ELR (cell line): ENCODE results near the gene SLIT3.

Experiments used
- DNase-seq: peaks from one replicate; pipeline ENCODE4 v3.0.0-alpha.2; 2015; ENCODE audit warnings: low read depth

The SLIT3 gene

DNA sequence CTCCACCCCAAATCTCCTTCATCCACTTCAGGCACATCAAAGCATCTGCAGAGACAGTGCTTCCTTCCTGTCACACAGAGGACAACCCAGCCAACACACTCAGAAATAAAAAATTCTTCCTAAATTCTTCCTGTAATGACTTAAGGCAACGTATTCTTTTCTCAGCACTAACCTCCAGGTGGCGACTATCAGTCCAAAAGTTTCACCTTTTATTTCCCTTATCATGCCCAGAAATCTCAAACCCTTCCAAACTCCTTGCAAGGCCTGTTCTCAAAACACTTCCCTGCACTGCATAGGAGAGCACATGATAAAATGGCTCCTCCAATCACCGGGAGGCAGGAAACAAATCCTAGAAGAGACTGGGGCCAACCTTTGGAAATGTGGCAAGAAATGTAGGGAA lies 35.1 kb downstream of the SLIT3 start:
- DNase-seq = peak; percentile 52

DNA sequence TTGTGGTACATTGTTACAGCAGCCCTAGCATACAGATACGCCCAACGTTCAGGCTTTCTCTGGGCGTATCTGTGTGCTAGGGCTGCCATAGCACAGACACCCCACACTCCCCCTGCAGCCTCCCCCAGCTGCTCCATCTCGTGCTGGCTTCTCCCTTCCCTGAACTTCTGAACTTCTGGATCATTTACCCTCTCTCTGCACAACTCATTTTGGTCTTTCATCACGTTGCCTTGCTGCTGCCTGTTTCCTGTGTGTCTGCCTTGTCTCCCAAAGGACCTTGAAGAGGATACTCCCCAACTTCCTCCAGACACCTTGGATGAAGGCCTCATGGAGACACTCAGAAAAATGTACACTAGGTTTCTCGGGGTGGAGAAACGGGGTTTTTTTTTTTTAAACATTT lies 37.3 kb downstream of the SLIT3 start:
- DNase-seq = no peak

DNA sequence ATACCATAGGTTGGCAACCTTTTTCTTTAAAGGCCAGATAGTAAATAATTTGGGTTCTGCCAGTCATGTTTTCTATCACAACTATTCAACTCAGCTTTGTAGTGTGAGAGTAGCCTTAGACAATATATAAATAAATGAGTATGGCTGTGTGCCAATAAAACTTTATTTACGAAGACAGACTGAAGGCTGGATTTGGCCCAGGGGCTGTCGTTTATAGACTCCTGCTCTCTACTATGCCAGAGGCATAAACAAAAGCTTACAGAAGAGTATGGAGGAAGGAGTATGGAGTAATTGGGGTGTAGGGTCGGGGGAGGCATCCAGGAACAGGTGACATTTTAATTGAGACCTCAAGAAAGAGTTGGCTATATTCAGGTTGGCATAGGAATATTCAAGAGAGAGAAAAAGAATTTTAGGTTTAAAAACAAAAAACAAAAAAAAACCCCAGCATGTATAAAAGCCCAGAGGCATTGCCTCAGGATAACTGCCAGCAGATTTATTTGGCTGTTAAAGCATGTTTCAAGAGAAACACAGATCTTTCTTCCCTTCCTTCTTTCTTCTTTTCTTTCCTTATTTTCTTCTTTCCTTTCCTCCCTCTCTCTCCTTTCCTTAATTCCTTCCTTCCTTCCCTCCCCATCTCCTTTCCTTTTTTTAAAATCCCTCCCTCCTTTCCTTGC lies 39.9 kb downstream of the SLIT3 start:
- DNase-seq = no peak

DNA sequence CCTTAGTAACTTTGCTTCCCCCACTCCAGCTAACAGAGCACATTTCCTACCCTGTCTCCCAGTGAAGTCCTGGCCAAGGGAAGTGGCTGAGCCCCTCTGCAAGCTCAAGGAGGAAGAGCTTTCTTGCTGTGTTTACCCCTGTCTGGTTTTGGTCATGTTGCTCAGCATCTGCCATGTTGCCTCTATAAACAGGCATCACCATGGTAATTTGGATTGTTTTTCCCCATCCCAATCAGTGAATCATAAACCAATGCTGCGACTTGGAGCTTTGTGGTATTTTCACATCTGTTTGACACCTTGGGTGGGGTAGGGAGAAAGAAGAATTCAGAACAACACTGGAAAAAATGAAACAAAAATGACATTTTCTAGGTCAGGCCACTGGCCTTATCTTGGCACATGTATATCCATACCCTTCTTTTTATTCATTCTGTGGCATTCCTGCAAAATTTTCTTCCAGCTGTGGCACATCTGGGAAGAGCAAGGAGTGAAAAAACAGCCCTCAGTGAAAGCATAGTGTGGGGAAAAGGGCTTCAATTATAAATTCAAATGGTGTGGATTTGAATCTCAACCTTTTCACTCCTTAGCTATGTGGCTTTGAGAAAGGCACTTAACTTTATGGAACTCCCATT lies 42.5 kb downstream of the SLIT3 start:
- DNase-seq = no peak

DNA sequence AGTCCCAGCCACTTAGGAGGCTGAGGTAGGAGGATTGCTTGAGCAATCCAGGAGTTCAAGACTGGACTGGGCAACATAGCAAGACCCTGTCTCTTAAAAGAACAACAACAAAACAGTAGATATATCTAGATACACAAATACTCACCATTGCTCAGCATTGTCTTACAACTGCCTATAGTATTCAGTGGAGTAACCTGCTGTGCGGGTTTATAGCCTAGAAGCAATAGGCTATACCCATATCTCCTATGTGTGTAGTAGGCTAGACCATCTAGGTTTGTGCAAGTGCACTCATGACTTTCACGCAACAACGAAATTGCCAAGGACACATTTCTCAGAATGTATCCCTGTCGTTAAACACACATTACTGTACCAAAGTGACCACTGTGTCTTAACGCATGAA lies 44.7 kb downstream of the SLIT3 start:
- DNase-seq = no peak

DNA sequence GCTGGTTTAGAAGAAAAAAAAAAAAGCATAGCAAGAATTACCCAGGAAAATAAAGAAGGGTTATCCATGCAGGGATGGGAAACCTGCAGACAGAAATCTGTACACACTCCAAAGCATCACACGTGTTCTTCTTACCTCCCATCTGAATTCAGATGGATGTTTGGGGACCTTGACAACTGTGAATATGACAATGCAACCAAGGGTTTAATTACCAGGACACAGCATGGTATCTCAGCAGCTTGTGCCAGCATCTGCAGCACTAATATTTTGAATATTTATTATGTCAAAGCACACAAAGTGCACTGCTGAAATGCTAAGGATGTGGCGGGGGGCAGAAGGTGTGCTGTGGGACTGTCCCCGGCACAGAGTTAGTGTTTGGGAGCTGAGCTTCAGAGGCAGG lies 47.9 kb downstream of the SLIT3 start:
- DNase-seq = no peak

DNA sequence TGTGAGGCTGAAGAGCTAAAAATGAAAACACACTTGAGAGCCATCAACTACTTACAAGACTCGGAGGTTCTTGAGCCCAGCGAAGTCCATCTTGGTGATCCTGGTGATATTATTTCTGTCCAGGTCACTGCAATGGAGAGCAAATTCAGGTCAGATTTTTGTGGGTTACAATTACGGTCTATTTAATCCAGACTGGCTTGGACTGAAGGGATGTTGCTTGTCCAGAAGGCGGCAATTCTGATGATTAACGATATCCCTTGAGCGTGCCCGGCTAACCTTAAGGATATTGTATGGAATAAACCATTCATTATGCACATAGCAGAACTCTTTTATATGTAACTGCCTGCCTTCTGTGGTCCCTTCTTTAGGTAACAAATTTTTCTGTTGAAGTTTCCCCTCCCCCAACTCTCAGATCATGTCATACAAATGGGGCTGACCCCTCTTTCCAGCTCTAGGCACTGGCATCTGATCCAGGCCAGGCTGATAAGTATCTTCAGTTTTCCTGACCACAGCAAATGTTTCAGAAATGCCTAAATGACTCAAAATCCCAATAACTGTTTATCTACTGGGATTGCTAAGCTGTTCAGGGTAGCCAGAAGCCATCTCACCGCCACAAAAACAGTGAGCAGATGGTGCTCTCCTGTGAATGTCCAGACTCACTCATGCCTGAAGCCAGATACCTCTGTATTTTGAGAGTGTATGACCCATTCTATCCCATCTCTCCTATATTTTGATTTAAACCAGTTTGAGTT lies 49.4 kb downstream of the SLIT3 start:
- DNase-seq = no peak

DNA sequence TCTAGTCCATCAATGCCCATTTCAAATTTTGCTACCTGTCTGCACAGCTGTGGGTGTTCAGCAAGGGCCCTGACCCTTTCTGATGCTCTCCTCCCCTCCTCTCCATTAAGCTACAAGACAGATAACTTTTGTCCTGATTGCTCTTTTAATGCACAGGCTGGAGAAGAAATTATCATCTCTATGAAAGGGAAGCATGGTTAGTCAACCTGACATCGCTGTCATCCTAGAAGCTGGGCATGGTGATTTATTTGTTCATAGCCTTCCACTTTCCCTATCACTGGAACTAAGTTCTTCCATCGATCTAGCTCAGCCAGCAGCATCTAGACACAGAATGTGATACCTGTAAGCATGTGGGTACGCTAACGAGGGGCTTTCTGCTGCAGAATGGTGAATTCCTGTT lies 50.1 kb downstream of the SLIT3 start:
- DNase-seq = no peak

DNA sequence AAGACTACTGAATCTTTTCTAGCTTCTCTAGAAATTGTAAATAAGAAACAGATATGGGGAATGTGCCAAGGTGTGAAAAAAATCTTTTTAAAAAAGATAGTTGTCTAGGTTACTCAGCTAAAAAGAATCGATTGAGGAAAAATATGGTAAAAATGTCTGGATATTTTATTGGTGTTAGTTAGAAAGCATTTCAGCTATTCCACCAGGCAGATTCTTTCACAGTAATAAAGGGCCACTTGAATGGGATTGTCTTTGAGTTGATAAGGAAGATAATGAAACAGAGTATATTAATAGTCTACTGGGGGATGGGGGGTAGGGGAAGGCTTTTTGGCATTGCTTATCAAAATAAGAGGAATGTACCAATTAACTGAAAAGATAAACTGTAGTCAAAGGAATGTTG lies 51.9 kb downstream of the SLIT3 start:
- DNase-seq = no peak

DNA sequence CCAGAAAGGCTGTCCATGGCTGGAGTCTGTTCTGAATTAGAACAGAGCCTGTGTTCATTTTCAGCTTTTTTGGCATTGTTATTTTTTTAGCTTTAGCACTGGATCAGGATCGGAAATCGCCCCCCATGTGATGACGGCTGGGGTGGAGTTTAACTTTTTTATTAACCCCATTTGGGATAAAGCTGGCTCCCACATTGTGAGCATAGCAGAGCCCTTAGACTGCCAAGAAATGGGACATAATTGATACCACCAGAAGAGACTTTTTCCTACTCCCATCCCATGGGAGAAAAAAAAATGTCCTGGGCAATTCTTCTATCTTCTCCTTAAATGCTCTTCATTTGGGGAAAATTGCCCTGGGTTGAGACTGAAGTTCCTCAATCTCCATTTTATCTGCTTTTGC lies 52.4 kb downstream of the SLIT3 start:
- no peak for DNase-seq

DNA sequence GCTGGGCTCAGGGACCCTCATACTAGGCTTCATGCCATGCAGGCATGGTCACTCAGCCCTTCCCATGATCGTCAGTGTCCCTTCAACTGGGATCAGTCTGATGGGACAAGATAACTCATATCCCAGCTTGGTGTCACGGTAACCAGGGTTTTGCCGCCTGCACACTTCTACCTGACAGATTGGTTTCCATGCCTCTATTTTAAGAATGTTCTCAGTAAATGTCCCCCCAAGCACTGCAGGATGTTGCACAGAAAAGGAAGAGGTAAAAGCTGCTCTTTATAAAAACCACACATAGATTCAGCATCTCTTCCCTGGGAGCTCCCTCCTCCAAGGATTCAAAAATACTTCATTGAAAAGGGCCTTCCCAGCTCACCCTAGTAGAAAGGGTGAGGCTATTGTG lies 56.1 kb downstream of the SLIT3 start:
- DNase-seq = no peak

DNA sequence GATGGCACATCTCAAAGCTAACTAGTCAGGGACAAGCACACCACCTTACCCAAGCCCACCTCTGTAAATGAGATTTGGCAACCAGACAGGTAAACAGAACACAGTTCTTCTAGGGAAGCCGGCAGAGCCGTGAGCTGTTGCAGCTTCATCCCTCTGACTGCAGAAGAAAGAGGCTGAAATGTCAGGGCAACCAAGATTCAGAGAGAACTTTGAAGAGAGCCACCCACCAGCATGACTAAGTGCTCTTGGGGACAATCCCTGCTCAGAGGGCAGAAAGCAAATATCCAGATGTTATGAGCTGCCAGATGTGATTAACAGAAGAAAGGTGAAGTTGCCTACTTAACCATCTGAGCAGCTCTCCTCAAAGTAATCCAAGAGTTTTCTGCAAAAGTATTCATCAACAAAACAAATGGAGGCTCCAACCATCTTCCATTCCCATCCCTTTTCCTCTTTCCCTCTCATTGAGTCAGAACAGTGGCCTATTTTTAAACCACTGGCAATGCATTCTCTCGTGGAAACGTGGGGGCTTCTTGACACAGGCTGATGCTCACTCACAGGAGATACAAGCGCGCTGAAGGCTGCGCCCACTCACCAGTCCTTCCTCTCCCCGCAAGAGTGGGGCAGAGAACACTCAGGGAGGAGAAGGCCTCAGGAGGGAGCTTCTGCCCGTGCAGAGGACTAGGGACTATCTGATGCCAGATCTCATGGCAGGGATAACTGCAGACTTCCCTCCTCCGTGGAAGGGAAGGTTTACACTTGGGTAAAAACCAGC lies 57.1 kb downstream of the SLIT3 start:
- DNase-seq = no peak

DNA sequence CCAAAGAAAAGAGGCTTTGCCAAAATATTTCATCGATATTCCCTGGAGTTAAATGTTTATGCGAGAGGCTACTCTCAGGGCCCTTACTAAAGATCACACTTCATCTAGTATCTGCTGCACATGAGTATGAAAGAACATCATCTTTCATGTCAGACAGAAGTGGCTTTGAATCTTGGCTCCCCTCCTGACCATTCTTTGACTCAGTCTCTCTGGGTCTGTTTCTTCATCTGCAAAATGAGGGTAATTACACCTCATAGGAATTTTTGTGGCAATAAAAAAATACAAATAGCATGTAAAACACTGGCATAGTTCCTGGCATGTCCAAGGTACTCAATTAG lies 58.1 kb downstream of the SLIT3 start:
- DNase-seq = no peak

DNA sequence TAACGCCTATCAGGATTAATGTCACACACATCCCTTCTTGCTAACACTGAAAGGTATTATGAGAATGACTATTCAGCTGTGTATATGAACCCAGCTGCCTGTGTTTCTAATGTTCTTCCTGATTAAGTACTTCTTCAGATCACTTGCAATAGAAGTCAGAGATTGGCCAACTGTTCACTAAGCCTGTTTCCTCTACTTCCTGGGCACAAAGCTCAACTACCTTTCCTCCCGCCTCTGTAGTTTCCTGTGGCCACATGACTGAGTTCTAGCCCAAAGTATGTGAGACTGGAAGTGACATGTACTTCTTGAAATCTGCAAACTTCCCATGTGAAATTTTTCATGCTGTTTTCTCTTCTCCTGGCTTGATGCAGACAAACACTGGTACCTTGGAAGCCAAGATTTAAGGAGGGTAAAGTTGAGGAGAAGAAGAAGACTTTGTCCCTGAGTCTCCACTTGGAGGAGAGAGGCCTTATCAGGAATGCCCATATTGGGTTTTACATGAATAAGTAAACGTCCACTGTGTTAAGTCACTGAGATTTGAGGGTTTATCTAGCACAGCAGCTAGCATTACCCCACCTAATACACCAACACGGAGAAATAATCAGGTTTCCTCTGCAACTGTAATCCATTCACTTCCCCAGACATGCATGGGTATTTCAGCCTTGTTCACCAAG lies 58.6 kb downstream of the SLIT3 start:
- no peak for DNase-seq

DNA sequence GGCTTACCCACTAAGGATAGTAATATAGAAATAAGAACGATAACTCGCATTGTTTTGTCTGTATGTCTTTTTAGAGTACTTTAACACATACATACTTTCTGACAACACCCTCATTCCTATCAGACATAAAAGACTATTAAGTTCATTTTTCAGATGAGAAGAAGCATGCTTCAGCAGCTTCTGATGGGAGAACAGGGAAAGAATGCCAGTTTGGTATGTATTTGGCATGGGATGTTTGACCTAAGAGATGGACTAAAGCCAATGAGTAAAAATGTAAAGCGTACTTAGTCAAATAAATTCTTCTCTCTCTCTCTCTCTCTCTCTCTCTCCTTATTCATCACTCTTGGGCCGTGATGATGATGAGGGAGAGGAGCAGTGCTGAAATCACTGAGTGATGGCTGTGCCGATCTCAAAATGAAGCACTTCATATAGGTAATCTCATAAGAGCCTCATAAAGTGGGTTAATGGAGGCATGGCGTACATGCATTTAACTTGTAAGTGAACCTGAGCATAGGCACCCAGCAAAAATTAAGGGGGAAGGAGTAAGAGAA lies 71.5 kb downstream of the SLIT3 start:
- no peak for DNase-seq

DNA sequence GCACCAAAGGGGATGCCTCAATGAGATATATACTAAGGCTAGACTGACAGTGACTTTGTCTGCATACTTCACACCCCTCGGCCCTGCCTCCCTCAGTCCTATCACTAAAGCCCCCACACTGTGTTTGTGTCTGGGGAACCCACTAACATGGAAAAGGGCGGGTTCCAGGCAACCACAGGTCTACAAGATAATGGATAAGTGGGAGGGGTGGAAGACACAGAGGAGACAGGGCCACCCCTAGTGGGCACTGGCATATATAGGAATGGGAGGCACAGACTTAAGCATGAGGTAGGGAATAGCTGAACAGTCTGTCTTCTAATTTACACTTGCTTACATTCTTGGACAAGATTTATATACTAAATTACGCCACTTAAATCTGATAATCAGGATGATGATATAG lies 74.0 kb downstream of the SLIT3 start:
- DNase-seq = no peak

DNA sequence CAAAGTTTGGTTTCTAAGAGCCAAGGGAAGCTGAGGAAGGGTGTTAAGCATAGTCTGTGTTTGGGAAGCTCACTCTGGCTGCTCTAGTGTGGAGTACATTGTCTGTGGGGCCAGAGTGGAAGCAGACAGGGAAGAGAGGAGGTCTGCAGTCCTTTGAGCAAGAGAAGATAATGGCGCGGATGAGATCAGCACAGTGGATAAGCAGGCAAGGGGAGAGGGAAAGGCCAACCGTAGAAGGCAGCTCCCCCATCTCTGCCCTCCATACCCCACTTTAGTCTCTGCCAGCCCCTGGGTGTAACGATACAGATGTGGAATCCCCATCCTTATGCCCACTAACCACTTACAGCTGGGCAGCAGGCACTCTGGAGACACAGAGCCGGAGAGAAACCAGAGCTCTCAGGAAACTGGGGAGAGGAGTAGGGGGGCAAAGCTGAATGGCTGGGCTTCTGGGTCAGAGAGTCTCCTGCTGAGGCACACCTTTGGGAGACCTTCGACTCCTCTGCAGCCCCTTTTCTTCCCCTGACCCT lies 75.0 kb downstream of the SLIT3 start:
- no peak for DNase-seq

DNA sequence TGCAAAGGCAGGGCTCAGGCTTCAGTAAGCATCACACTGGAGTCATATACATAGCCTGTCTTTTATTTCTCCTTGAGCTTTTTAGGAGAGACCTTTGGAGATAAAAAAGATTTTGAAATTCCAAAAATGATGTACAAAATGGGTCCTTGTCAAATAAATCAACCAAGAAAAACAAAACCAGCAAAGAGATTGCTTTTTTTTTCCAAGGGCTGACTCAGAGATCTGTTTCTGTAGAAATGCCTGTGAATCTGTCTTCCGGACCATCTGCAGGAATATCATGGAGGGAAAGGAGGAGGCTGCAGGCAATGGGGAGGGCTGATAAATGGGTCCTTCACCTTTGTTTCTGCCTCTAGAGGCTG lies 77.4 kb downstream of the SLIT3 start:
- DNase-seq = no peak

DNA sequence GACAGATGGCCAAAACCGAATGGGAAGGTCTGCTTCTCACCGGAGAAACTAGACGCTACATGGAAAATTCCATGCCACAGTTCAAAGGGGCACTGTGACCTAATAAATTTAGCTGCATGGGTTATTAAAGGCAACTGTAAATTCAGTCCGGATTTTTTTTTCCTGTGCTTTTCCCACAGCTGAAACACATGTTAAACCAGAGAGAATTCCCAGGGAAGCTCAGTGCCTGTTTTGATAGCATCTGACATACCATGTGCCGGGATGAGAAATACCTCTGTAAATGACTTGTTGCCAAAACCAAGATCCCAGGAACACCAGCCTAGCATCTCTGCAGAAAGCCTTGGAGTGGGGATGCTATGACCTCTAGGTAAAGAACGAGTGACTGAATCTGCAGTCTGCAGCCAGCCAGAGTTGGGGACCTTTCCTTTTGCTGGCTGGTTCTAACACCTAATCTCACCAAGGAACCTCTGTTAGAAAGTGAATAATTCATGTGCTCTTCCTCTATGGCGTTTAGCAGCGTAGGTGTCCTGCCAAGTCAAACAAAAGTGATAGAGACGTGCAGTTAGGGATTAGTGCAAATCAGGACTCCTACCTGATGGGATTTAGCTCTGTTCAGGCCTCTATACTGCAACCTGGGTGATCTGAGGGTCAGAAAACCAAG lies 77.9 kb downstream of the SLIT3 start:
- no peak for DNase-seq

DNA sequence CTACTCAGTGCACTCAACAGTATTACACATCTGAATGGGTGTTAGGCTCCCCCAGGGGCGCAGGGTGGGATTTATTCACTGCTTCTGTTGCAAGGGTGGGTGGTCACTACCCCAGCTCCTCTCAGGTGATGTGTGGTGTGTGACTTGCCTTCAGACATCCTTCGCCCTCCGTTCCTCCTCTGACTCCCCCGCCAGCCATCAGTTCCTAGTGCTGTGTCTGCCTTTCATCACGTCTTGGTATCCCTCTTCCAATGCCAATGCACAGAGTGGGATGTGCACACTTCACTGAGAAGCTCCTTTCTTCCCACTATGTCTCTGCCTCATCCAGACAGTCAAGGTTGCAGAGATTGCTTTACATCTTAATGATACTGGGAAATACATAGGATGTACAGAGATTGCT lies 79.4 kb downstream of the SLIT3 start:
- no peak for DNase-seq

DNA sequence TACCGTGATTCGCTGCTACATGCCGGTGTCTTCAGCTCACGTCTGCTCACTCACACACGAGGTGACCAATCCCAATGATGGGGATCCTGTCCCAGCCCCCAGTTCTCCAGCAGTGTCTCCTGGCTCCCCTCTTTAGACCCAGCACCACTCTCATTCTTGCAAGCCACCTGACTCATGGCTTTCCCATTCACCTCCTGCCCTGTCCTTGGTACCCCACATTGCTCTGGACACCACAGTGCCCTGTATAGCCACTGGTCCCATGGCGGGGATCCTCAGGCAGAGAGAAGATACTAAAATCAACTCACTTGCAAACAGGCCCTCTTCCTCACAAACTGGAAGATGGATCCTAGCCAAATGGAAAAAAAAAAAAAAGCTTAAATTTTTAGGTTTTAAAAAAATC lies 81.0 kb downstream of the SLIT3 start:
- no peak for DNase-seq
